SK-MEL-5 (cell line): ENCODE measurements around the gene FBLIM1. TPM values are rescaled to one million over a fixed set of nuclear protein-coding genes. Genes with fewer than 3 reads are reported as not detected.
A peak's percentile ranks its signal among the peaks of the same experiment; 100 is the strongest.

Experiments
- DNase-seq: peaks from one replicate; pipeline ENCODE4 v3.0.0-alpha.2; 2016; ENCODE audit warnings: low read depth, low spot score
- in situ Hi-C: cut with HindIII; loops from 2 replicates; pipeline ENCODE4 v1.10.0; 2016; ENCODE audit warnings: low sequenced_read_pairs, high pct_unique_total_duplicates, low pct_unique_long_range_greater_than_20kb
- total RNA-seq: library from RNA; depleted of rRNA; stranded (reverse); fragments of >200 nt; shearing (Covaris generic); gene quantifications from 2 replicates; pipeline ENCODE4 v1.2.3, GENCODE V29; 2014

Gene FBLIM1
- total RNA-seq, 1 experiment from 2014 or later, result 0.77 TPM

- no peak for DNase-seq
- in situ Hi-C loops, result no loop called here
Observed at GRCh38 chr1:15757575-15758342, 836 bp upstream of the FBLIM1 start.

- in situ Hi-C loops, result no loop called here
- no peak for DNase-seq
Observed at GRCh38 chr1:15758953-15759661, 512 bp downstream of the FBLIM1 start.

- in situ Hi-C loops, result no loop called here
- peak; percentile 16 for DNase-seq
Observed at GRCh38 chr1:15760520-15761211, 2.1 kb downstream of the FBLIM1 start.

GRCh38 chr1:15761366-15762128, 3.0 kb downstream of the FBLIM1 start:
- in situ Hi-C loops, result no loop called here

GRCh38 chr1:15762546-15762945, 4.0 kb downstream of the FBLIM1 start:
- in situ Hi-C loops, result no loop called here
- DNase-seq, result peak; percentile 19

More at GRCh38 chr1:15761366-15762128, 3.0 kb downstream of the FBLIM1 start:
- DNase-seq, result no peak

- no peak for DNase-seq
- in situ Hi-C loops, result no loop called here
Observed at GRCh38 chr1:15764269-15764764, 5.7 kb downstream of the FBLIM1 start.

- in situ Hi-C loops, result no loop called here
- DNase-seq, result no peak
Observed at GRCh38 chr1:15764890-15765289, 6.3 kb downstream of the FBLIM1 start.

GRCh38 chr1:15765495-15766194, 7.0 kb downstream of the FBLIM1 start:
- no peak for DNase-seq
- in situ Hi-C loops, result no loop called here

GRCh38 chr1:15767941-15768340, 9.3 kb downstream of the FBLIM1 start:
- no peak for DNase-seq
- in situ Hi-C loops, result no loop called here

GRCh38 chr1:15768388-15768787, 9.8 kb downstream of the FBLIM1 start:
- DNase-seq, result no peak
- in situ Hi-C loops, result no loop called here

GRCh38 chr1:15770313-15770962, 11.8 kb downstream of the FBLIM1 start:
- in situ Hi-C loops, result no loop called here
- no peak for DNase-seq

GRCh38 chr1:15771836-15772515, 13.4 kb downstream of the FBLIM1 start:
- in situ Hi-C loops, result no loop called here
- DNase-seq, result no peak

GRCh38 chr1:15775706-15776105, 17.1 kb downstream of the FBLIM1 start:
- in situ Hi-C loops, result no loop called here
- no peak for DNase-seq

GRCh38 chr1:15777909-15778707, 19.5 kb downstream of the FBLIM1 start:
- DNase-seq, result no peak
- in situ Hi-C loops, result no loop called here

- in situ Hi-C loops, result no loop called here
- no peak for DNase-seq
Observed at GRCh38 chr1:15785683-15786082, 27.1 kb downstream of the FBLIM1 start.
